Peyer's patch (tissue), 4 donors: ENCODE results near the gene AJAP1.

ENCODE experiments used
- POLR2A ChIP-seq, 2 donors: fragments of 450-650 bp; IDR thresholded peaks; one replicate each; pipeline ENCODE4 v1.5.1; 2017; ENCODE audit warnings: antibody characterized with exemption in 2 of 2, mild to moderate bottlenecking in 2 of 2, moderate library complexity in 2 of 2
- TF ChIP-seq, protein P1 (sequence below), 6 experiments: fragments of 450-650 bp in 4 of 6; fragments of 200-600 bp in 2 of 6; sonication (generic) in 1 of 6; IDR thresholded peaks; one replicate each; pipeline ENCODE4 v1.5.1; 2017 to 2019; ENCODE audit warnings: antibody characterized with exemption in 6 of 6, mild to moderate bottlenecking in 3 of 6, moderate library complexity in 1 of 6

GRCh38 chr1:4605158-4605557 is 49.3 kb upstream of the AJAP1 start:
- TF ChIP-seq POLR2A (IDR thresholded peaks at IDR 0.05) = no peak
- TF ChIP-seq, protein P1, sequence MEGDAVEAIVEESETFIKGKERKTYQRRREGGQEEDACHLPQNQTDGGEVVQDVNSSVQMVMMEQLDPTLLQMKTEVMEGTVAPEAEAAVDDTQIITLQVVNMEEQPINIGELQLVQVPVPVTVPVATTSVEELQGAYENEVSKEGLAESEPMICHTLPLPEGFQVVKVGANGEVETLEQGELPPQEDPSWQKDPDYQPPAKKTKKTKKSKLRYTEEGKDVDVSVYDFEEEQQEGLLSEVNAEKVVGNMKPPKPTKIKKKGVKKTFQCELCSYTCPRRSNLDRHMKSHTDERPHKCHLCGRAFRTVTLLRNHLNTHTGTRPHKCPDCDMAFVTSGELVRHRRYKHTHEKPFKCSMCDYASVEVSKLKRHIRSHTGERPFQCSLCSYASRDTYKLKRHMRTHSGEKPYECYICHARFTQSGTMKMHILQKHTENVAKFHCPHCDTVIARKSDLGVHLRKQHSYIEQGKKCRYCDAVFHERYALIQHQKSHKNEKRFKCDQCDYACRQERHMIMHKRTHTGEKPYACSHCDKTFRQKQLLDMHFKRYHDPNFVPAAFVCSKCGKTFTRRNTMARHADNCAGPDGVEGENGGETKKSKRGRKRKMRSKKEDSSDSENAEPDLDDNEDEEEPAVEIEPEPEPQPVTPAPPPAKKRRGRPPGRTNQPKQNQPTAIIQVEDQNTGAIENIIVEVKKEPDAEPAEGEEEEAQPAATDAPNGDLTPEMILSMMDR (IDR thresholded peaks at IDR 0.05) = no peak
